Liver (tissue), 3 donors: ENCODE results near the gene TCF7L1.

Source experiments
- CTCF ChIP-seq: fragments of 150-350 bp; IDR thresholded peaks from 2 replicates; pipeline ENCODE4 v1.5.1; 2017; ENCODE audit warnings: improper control_type of control experiment, low read depth, low read length; ENCODE audit not compliant: missing input control
- EGR1 ChIP-seq, 2 donors: IDR thresholded peaks; 2 replicates each; pipeline ENCODE4 v1.6.1; 2016 to 2018; ENCODE audit warnings: antibody characterized with exemption in 2 of 2, low read depth in 2 of 2
- FOXA1 ChIP-seq: IDR thresholded peaks from 2 replicates; pipeline ENCODE4 v1.6.1; 2016; ENCODE audit warnings: antibody characterized with exemption
- GABPA ChIP-seq, 2 donors: IDR thresholded peaks in 1 of 2; conservative IDR thresholded peaks in 1 of 2; 2 replicates each; pipeline ENCODE4 v1.6.1; 2016; ENCODE audit warnings: antibody characterized with exemption in 2 of 2, mild to moderate bottlenecking in 1 of 2, moderate library complexity in 1 of 2
- HNF4A ChIP-seq, 2 donors: conservative IDR thresholded peaks; 2 replicates each; pipeline ENCODE4 v1.6.1; 2016; ENCODE audit warnings: antibody characterized with exemption in 2 of 2, mild to moderate bottlenecking in 2 of 2
- HNF4G ChIP-seq: IDR thresholded peaks from 2 replicates; pipeline ENCODE4 v1.6.1; 2016; ENCODE audit warnings: antibody characterized with exemption
- JUND ChIP-seq, 2 donors: IDR thresholded peaks; 2 replicates each; pipeline ENCODE4 v1.6.1; 2016; ENCODE audit warnings: antibody characterized with exemption in 2 of 2
- RAD21 ChIP-seq, 2 donors: IDR thresholded peaks; 2 replicates each; pipeline ENCODE4 v1.6.1; 2016; ENCODE audit warnings: antibody characterized with exemption in 2 of 2, mild to moderate bottlenecking in 2 of 2
- REST ChIP-seq: IDR thresholded peaks from 2 replicates; pipeline ENCODE4 v1.6.1; 2016; ENCODE audit warnings: antibody characterized with exemption, mild to moderate bottlenecking
- SP1 ChIP-seq: IDR thresholded peaks from 2 replicates; pipeline ENCODE4 v1.6.1; 2018; ENCODE audit warnings: antibody characterized with exemption, mild to moderate bottlenecking
- TAF1 ChIP-seq: conservative IDR thresholded peaks from 2 replicates; pipeline ENCODE4 v1.6.1; 2016; ENCODE audit warnings: antibody characterized with exemption, mild to moderate bottlenecking
- YY1 ChIP-seq: IDR thresholded peaks from 2 replicates; pipeline ENCODE4 v1.6.1; 2016; ENCODE audit warnings: antibody characterized with exemption, mild to moderate bottlenecking
- TF ChIP-seq, protein P1 (sequence below): IDR thresholded peaks from 2 replicates; pipeline ENCODE4 v1.6.1; 2016; ENCODE audit warnings: antibody characterized with exemption
- donor health status: healthy.
- donor health status: healthy.

- no peak for TF ChIP-seq CTCF
- TF ChIP-seq EGR1 (IDR thresholded peaks at IDR 0.05; ENCODE audit: low read depth in 2 of 2): no peak
- no peak for TF ChIP-seq YY1
- no peak for TF ChIP-seq HNF4G
- TF ChIP-seq, protein P1, sequence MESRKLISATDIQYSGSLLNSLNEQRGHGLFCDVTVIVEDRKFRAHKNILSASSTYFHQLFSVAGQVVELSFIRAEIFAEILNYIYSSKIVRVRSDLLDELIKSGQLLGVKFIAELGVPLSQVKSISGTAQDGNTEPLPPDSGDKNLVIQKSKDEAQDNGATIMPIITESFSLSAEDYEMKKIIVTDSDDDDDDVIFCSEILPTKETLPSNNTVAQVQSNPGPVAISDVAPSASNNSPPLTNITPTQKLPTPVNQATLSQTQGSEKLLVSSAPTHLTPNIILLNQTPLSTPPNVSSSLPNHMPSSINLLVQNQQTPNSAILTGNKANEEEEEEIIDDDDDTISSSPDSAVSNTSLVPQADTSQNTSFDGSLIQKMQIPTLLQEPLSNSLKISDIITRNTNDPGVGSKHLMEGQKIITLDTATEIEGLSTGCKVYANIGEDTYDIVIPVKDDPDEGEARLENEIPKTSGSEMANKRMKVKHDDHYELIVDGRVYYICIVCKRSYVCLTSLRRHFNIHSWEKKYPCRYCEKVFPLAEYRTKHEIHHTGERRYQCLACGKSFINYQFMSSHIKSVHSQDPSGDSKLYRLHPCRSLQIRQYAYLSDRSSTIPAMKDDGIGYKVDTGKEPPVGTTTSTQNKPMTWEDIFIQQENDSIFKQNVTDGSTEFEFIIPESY: no peak
- no peak for TF ChIP-seq GABPA (IDR thresholded peaks at IDR 0.05 in 1 of 2, conservative IDR thresholded peaks at IDR 0.05 in 1 of 2)
- TF ChIP-seq REST: no peak
- TF ChIP-seq HNF4A (conservative IDR thresholded peaks at IDR 0.05): no peak
- no peak for TF ChIP-seq SP1
- TF ChIP-seq FOXA1: no peak
- TF ChIP-seq RAD21 (IDR thresholded peaks at IDR 0.05): no peak
- no peak for TF ChIP-seq TAF1
- no peak for TF ChIP-seq JUND (IDR thresholded peaks at IDR 0.05)
These were observed 1.9 kb downstream of the TCF7L1 start for GRCh38 chr2:85134896-85135659.
